Upper lobe of right lung (tissue), 1 donor: Measurements from ENCODE around the gene NEDD4L. TPM values are rescaled to one million over a fixed set of nuclear protein-coding genes. Genes with fewer than 3 reads are reported as not detected.

ENCODE experiments used
- ATAC-seq: fragments of 200-7000 bp; cut with Tn5 transposase; one replicate; pipeline ENCODE4 v1.9.1; 2020; ENCODE audit warnings: mild to moderate bottlenecking, moderate library complexity
- DNase-seq: peaks from one replicate; pipeline ENCODE4 v3.0.0-alpha.2; 2020
- H3K27ac ChIP-seq: fragments of 200-600 bp; one replicate; pipeline ENCODE4 v1.8.0; 2022
- H3K27me3 ChIP-seq: fragments of 200-600 bp; one replicate; pipeline ENCODE4 v1.8.0; 2022; ENCODE audit warnings: mild to moderate bottlenecking
- H3K36me3 ChIP-seq: fragments of 200-600 bp; one replicate; pipeline ENCODE4 v1.8.0; 2022
- H3K4me1 ChIP-seq: fragments of 200-600 bp; one replicate; pipeline ENCODE4 v1.8.0; 2022
- H3K4me3 ChIP-seq: fragments of 200-600 bp; one replicate; pipeline ENCODE4 v1.8.0; 2022; ENCODE audit warnings: mild to moderate bottlenecking
- H3K9me3 ChIP-seq: fragments of 200-600 bp; one replicate; pipeline ENCODE4 v1.8.0; 2022
- intact Hi-C: fragments of 100-400 bp; cut with DNase I; formaldehyde crosslinking; loops from one replicate; pipeline ENCODE4 v1.11.0; 2022
- total RNA-seq: library from RNA; stranded (reverse); fragmentation: NEBNext Ultra II Directional; extraction: Animal tissue kit (Norgen Biotek cat#: 25700); gene quantifications from one replicate; pipeline ENCODE4 v1.2.1, GENCODE V29; 2021
- TF ChIP-seq, protein P1 (sequence below): fragments of 200-600 bp; IDR thresholded peaks from one replicate; pipeline ENCODE4 v1.8.0; 2022; ENCODE audit warnings: antibody characterized with exemption
- donor health status: DM: no; HTN: yes; CAD: no; lungs with severe emphysema.

The NEDD4L gene
- total RNA-seq, 1 donor from 2014 or later = 192 TPM

DNA sequence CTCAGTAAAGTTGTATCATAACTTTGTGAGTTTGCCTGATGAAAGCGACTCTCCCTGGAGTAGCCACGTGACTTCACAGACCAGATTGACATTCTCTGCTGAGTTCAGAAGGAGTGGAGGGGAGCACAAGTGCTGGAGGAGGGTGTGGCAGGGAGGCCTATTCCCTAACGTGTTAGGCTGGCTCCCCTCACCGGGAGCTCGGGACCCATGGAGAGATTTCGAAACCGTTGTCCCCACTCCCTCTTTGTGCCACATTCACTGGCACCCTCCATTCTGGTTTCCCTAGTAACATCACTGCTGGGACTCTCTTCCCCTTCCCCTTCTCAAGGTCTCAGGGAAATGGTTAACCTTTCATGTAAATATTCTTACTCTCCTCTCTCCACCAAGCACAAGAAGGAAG, 304.9 kb downstream of the NEDD4L start:
- Histone ChIP-seq H3K27me3 (no peaks in the 10 kb centered on the region), H3K27ac (no peak overlapping the region), H3K9me3 (no peaks in the 10 kb centered on the region), H3K4me3 (no peak overlapping the region), H3K36me3 (peaks cover 33% of the 10 kb centered on the region), H3K4me1 (peaks cover 5% of the 10 kb centered on the region)
- TF ChIP-seq, protein P1, sequence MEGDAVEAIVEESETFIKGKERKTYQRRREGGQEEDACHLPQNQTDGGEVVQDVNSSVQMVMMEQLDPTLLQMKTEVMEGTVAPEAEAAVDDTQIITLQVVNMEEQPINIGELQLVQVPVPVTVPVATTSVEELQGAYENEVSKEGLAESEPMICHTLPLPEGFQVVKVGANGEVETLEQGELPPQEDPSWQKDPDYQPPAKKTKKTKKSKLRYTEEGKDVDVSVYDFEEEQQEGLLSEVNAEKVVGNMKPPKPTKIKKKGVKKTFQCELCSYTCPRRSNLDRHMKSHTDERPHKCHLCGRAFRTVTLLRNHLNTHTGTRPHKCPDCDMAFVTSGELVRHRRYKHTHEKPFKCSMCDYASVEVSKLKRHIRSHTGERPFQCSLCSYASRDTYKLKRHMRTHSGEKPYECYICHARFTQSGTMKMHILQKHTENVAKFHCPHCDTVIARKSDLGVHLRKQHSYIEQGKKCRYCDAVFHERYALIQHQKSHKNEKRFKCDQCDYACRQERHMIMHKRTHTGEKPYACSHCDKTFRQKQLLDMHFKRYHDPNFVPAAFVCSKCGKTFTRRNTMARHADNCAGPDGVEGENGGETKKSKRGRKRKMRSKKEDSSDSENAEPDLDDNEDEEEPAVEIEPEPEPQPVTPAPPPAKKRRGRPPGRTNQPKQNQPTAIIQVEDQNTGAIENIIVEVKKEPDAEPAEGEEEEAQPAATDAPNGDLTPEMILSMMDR = no peak
- intact Hi-C loops = no loop called here
- DNase-seq (no peak), ATAC-seq (peak; percentile 79)

DNA sequence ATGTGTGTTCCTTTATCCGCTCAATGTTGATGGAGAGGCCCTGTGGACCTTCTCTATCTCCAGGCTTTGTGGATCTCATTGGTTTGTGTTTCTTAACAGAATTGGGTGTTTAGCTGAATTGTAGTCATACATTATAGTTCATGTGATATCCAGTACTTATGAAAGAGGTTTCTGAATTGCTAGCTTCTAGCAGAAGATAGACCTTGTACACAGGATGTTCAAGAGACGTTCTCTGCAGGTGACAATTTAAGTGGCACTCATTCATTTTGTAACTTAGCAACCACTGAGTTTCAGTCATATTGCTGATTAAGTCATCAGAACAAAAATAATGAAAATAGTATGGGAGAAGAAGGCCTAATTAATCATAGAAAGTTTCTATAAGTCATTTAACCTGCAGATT, 305.6 kb downstream of the NEDD4L start:
- TF ChIP-seq, protein P1 = no peak
- Histone ChIP-seq H3K27ac (no peak overlapping the region), H3K36me3 (peaks cover 33% of the 10 kb centered on the region), H3K27me3 (no peaks in the 10 kb centered on the region), H3K9me3 (no peaks in the 10 kb centered on the region), H3K4me1 (peaks cover 5% of the 10 kb centered on the region), H3K4me3 (no peak overlapping the region)
- ATAC-seq (no peak), DNase-seq (no peak)
- intact Hi-C loops = no loop called here

DNA sequence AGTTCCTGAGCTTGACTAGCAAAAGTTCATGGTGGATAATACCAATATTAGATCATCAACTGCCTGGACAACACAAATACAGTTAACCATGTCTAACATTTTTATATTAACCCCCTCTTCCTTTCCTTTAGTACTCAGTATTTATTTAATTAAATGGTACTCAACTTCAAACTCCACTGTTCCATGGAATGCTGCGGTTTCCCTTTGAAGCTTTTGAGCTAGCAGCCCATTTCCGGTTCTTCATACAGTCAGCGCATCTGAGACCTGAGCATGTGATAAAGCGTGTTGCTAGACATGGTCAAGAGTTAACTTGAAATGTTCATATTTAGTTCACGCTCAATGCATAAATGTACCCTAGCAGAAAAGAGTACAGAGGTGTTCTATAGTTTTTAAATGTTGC, 306.5 kb downstream of the NEDD4L start:
- peaks cover 33% of the 10 kb centered on the region for H3K36me3 ChIP-seq
- no peak for ATAC-seq

DNA sequence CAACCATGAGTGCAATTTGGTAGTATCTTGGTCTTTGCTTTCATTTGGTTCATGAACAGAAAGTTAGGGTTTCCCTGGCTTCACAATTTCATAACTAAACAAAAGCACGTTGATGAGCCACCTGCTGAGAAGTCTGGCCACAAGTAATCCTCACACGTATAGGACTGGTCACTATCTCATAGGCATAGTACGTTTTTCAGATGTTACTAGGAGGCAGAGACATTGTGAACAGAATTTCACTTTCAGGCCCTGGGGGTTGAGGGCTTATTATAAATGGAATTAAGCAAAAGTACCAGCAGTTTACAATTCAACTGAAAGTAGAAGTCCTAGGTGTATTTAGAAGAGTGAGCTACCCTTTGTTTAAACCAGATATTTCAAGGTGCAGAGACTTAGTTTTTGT, 307.8 kb downstream of the NEDD4L start:
- peaks cover 5% of the 10 kb centered on the region for H3K4me1 ChIP-seq
- DNase-seq (no peak), ATAC-seq (no peak)
- H3K27me3 ChIP-seq = no peaks in the 10 kb centered on the region
- H3K36me3 ChIP-seq = peaks cover 33% of the 10 kb centered on the region
- no peak overlapping the region for H3K27ac ChIP-seq
- no peaks in the 10 kb centered on the region for H3K9me3 ChIP-seq
- TF ChIP-seq, protein P1 = no peak
- intact Hi-C loops = no loop called here
- no peak overlapping the region for H3K4me3 ChIP-seq

More for the DNA sequence above, 306.5 kb downstream of the NEDD4L start:
- DNase-seq = no peak
- Histone ChIP-seq H3K27ac (no peak overlapping the region), H3K27me3 (no peaks in the 10 kb centered on the region), H3K9me3 (no peaks in the 10 kb centered on the region), H3K4me3 (no peak overlapping the region), H3K4me1 (peaks cover 5% of the 10 kb centered on the region)
- TF ChIP-seq, protein P1 = no peak
- intact Hi-C loops = no loop called here

DNA sequence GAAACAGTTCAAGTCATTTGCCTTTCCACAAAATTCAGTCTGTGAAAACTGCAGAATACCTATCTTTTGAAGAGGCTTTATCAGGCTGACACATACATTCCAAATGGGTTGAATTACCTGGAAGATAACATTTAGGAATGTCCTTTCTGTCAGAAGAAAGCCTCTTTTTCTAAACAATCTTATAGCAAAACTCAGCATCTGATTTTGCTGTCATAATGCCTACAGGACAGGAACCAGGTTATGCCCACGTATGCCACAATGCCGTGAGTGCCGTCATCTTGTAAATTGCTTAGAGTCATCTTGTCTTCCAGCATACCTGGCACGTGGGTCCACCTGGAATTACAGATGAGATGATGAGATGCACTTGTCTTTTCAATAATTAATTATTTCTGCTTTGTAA, 309.6 kb downstream of the NEDD4L start:
- H3K9me3 ChIP-seq = no peaks in the 10 kb centered on the region
- H3K27ac ChIP-seq = no peak overlapping the region
- H3K27me3 ChIP-seq = no peaks in the 10 kb centered on the region
- DNase-seq = no peak
- TF ChIP-seq, protein P1 = no peak
- no peak for ATAC-seq
- peaks cover 1% of the 10 kb centered on the region for H3K4me1 ChIP-seq
- H3K4me3 ChIP-seq = no peak overlapping the region
- intact Hi-C loops = no loop called here
- H3K36me3 ChIP-seq = peaks cover 30% of the 10 kb centered on the region

DNA sequence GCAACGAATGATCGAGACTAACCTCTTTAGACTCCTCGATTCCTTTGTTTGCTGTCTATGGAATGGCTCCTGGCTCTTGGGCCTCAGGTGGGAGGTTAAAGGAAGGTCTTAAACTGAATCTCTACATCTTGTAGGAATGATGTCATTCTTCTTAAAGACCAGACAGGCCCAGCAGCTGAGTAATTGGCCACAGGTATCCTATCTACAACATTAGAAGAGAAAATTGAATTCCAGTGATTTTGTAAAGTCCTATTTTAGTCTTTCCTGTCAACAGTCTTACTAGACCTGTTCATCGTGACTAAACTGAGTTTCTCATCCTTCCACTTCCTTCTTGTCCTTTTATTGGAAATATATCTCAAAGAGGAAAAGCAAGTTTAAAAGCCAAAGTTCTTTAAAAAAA, 310.0 kb downstream of the NEDD4L start:
- TF ChIP-seq, protein P1 = no peak
- Histone ChIP-seq H3K27ac (no peak overlapping the region), H3K27me3 (no peaks in the 10 kb centered on the region), H3K4me3 (no peak overlapping the region), H3K4me1 (no peaks in the 10 kb centered on the region), H3K9me3 (no peaks in the 10 kb centered on the region), H3K36me3 (peaks cover 32% of the 10 kb centered on the region)
- intact Hi-C loops = no loop called here
- ATAC-seq (no peak), DNase-seq (no peak)
